ENCODE results near the gene SH3TC1. TPM values are rescaled to one million over a fixed set of nuclear protein-coding genes. Genes with fewer than 3 reads are reported as not detected.

The SH3TC1 gene
- polyA plus RNA-seq, 10 donors = 5.9 to 24.5 (median 8.0) TPM

- peak in 2 of 3 donors; percentile 54 to 59 for DNase-seq
These were observed 61.6 kb downstream of the SH3TC1 start for GRCh38 chr4:8260656-8261111.

- DNase-seq = no peak
These were observed 62.9 kb downstream of the SH3TC1 start for GRCh38 chr4:8261851-8262535.

- no peak for DNase-seq
These were observed 63.7 kb downstream of the SH3TC1 start for GRCh38 chr4:8262637-8263322.

GRCh38 chr4:8263397-8263796 lies 64.3 kb downstream of the SH3TC1 start:
- no peak for DNase-seq

GRCh38 chr4:8264106-8264505 lies 65.0 kb downstream of the SH3TC1 start:
- DNase-seq = no peak

- DNase-seq = no peak
These were observed 66.3 kb downstream of the SH3TC1 start for GRCh38 chr4:8265171-8265929.

GRCh38 chr4:8266088-8266487 lies 67.0 kb downstream of the SH3TC1 start:
- DNase-seq = no peak

GRCh38 chr4:8266508-8266907 lies 67.4 kb downstream of the SH3TC1 start:
- no peak for DNase-seq

GRCh38 chr4:8267077-8267476 lies 68.0 kb downstream of the SH3TC1 start:
- peak in 1 of 3 donors; percentile 69 for DNase-seq

- no peak for DNase-seq
These were observed 69.1 kb downstream of the SH3TC1 start for GRCh38 chr4:8268211-8268610.

- no peak for DNase-seq
These were observed 69.9 kb downstream of the SH3TC1 start for GRCh38 chr4:8268901-8269534.

GRCh38 chr4:8269535-8270417 lies 70.7 kb downstream of the SH3TC1 start, which contains the start of gene HTRA3:
Gene HTRA3, plus strand, starts transcription at chr4:8269754. Its CDS starts 215 bp downstream, at chr4:8269969.
- peak; percentile 64 to 90 (median 75) for DNase-seq

GRCh38 chr4:8270418-8270771 lies 71.3 kb downstream of the SH3TC1 start:
- no peak for DNase-seq

- DNase-seq = peak in 1 of 3 donors; percentile 40
These were observed 72.1 kb downstream of the SH3TC1 start for GRCh38 chr4:8270912-8271815.

- no peak for DNase-seq
These were observed 72.7 kb downstream of the SH3TC1 start for GRCh38 chr4:8271821-8272220.

GRCh38 chr4:8272472-8273428 lies 73.7 kb downstream of the SH3TC1 start:
- peak in 1 of 3 donors; percentile 68 for DNase-seq

GRCh38 chr4:8273450-8273849 lies 74.4 kb downstream of the SH3TC1 start:
- DNase-seq = no peak

- no peak for DNase-seq
These were observed 75.1 kb downstream of the SH3TC1 start for GRCh38 chr4:8274066-8274652.

Data from muscle of back (tissue), 11 donors.